Parathyroid adenoma (tissue), 2 donors: ENCODE results near the gene ALPP.

Source experiments
- H2AFZ ChIP-seq: fragments of 300-600 bp; sonication (generic); one replicate; pipeline ENCODE4 v1.7.0; 2017; ENCODE audit warnings: antibody characterized with exemption, mild to moderate bottlenecking
- H3K27ac ChIP-seq: fragments of 300-600 bp; sonication (generic); one replicate; pipeline ENCODE4 v1.7.0; 2017
- H3K27me3 ChIP-seq: fragments of 300-600 bp; sonication (generic); one replicate; pipeline ENCODE4 v1.7.0; 2017; ENCODE audit warnings: low read length; ENCODE audit not compliant: control insufficient read depth, insufficient read depth
- H3K36me3 ChIP-seq: fragments of 300-600 bp; sonication (generic); one replicate; pipeline ENCODE4 v1.7.0; 2017; ENCODE audit warnings: low read length; ENCODE audit not compliant: control insufficient read depth, insufficient read depth
- H3K4me1 ChIP-seq: fragments of 300-600 bp; sonication (generic); one replicate; pipeline ENCODE4 v1.7.0; 2017; ENCODE audit warnings: control low read depth
- H3K4me2 ChIP-seq: fragments of 300-600 bp; sonication (generic); one replicate; pipeline ENCODE4 v1.7.0; 2017; ENCODE audit warnings: low read length
- H3K4me3 ChIP-seq: fragments of 300-600 bp; sonication (generic); one replicate; pipeline ENCODE4 v1.7.0; 2017; ENCODE audit warnings: low read depth, low read length
- H3K79me2 ChIP-seq: fragments of 300-600 bp; sonication (generic); one replicate; pipeline ENCODE4 v1.7.0; 2017; ENCODE audit warnings: control low read depth
- H3K9ac ChIP-seq: fragments of 300-600 bp; sonication (generic); one replicate; pipeline ENCODE4 v1.7.0; 2017; ENCODE audit warnings: mild to moderate bottlenecking
- H3K9me3 ChIP-seq: fragments of 300-600 bp; sonication (generic); one replicate; pipeline ENCODE4 v1.7.0; 2017; ENCODE audit warnings: low read length; ENCODE audit not compliant: control insufficient read depth
- TF ChIP-seq, protein P1 (sequence below): fragments of 300-600 bp; sonication (generic); IDR thresholded peaks from one replicate; pipeline ENCODE4 v1.7.0; 2017; ENCODE audit warnings: antibody characterized with exemption, mild to moderate bottlenecking
- donor health status: primary hyperparathyroidism.

Gene ALPP

DNA sequence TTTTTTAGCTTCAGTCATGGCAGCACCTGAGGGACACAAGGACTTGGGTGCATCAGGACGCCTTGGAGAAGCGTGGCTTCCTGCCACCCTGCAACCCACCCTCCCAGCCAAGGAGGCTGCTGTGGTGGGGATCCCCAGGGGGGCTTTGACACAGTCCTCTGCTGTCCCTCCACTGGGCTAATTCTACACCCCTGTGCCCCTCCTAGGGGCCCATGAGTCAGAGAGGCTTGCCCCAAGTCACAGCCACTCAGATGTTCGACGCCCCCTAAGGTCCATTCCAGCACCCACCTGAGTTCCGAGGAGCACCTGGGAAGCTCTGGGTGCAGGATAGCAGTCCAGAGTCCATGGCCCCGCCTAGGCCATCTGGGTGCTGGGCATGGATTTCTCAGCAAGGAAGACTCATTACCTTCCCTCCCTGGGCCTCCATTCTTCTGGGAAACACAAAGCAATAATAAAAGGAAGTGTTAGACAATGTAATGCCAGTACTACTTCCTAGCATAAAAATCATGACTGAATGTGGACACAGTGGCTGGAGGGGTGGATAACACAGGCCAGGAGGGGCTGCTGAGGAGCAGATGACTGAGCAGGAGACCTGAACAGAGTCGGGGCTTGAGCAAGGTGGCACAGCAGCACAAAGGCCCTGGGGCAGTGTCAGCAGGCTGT lies 31.8 kb downstream of the ALPP start:
- no peak overlapping the region for H3K9ac ChIP-seq
- no peaks in the 10 kb centered on the region for H3K4me1 ChIP-seq
- no peak overlapping the region for H3K27ac ChIP-seq
- H3K4me3 ChIP-seq, result no peak overlapping the region
- no peaks in the 10 kb centered on the region for H3K27me3 ChIP-seq
- H3K4me2 ChIP-seq, result no peak overlapping the region
- no peaks in the 10 kb centered on the region for H3K79me2 ChIP-seq
- TF ChIP-seq, protein P1, sequence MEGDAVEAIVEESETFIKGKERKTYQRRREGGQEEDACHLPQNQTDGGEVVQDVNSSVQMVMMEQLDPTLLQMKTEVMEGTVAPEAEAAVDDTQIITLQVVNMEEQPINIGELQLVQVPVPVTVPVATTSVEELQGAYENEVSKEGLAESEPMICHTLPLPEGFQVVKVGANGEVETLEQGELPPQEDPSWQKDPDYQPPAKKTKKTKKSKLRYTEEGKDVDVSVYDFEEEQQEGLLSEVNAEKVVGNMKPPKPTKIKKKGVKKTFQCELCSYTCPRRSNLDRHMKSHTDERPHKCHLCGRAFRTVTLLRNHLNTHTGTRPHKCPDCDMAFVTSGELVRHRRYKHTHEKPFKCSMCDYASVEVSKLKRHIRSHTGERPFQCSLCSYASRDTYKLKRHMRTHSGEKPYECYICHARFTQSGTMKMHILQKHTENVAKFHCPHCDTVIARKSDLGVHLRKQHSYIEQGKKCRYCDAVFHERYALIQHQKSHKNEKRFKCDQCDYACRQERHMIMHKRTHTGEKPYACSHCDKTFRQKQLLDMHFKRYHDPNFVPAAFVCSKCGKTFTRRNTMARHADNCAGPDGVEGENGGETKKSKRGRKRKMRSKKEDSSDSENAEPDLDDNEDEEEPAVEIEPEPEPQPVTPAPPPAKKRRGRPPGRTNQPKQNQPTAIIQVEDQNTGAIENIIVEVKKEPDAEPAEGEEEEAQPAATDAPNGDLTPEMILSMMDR, result no peak
- no peaks in the 10 kb centered on the region for H3K36me3 ChIP-seq
- H3K9me3 ChIP-seq, result no peaks in the 10 kb centered on the region
- H2AFZ ChIP-seq, result no peak overlapping the region

- peaks cover 2% of the 10 kb centered on the region for H3K27me3 ChIP-seq
- TF ChIP-seq, protein P1, result no peak
Observed at GRCh38 chr2:232411901-232412629, 33.5 kb downstream of the ALPP start.

DNA sequence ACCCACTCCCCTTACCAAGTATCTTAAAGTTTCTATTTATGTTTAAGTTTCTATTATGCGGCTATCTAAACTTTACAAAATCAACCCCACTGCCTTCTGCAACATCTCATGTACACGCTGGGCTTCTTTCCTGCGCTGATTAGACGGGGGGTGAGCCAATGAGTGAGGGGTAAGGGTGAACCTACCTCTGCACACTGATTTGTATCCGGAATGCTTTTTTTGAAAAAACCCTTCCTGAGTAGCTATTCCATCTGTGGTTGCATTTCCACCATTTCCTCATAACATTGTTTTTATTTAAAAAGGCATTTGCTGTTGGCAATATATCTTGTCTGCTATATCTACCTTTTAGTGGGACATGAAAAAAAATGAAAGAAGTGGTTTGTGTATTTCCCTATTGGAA lies 34.4 kb downstream of the ALPP start:
- Histone ChIP-seq H3K9me3 (no peaks in the 10 kb centered on the region), H3K27ac (no peak overlapping the region), H3K4me2 (no peak overlapping the region), H3K4me1 (no peaks in the 10 kb centered on the region), H2AFZ (no peak overlapping the region), H3K79me2 (no peaks in the 10 kb centered on the region), H3K36me3 (no peaks in the 10 kb centered on the region), H3K4me3 (no peak overlapping the region), H3K9ac (no peak overlapping the region), H3K27me3 (peaks cover 2% of the 10 kb centered on the region)
- TF ChIP-seq, protein P1, result no peak

More at GRCh38 chr2:232411901-232412629, 33.5 kb downstream of the ALPP start:
- Histone ChIP-seq H3K4me2 (no peak overlapping the region), H3K36me3 (no peaks in the 10 kb centered on the region), H3K27ac (no peak overlapping the region), H2AFZ (no peak overlapping the region), H3K79me2 (no peaks in the 10 kb centered on the region), H3K4me1 (no peaks in the 10 kb centered on the region), H3K4me3 (no peak overlapping the region), H3K9me3 (no peaks in the 10 kb centered on the region), H3K9ac (no peak overlapping the region)

GRCh38 chr2:232415138-232415690 lies 36.7 kb downstream of the ALPP start:
- Histone ChIP-seq H3K27ac (no peak overlapping the region), H3K4me1 (peaks cover under 1% of the 10 kb centered on the region), H3K27me3 (peaks cover 2% of the 10 kb centered on the region), H3K9ac (no peak overlapping the region), H3K9me3 (no peaks in the 10 kb centered on the region), H3K4me3 (no peak overlapping the region), H3K79me2 (no peaks in the 10 kb centered on the region), H3K4me2 (no peak overlapping the region), H2AFZ (no peak overlapping the region), H3K36me3 (no peaks in the 10 kb centered on the region)
- TF ChIP-seq, protein P1, result no peak
